ENCODE measurements around the gene C2CD4A.

The C2CD4A gene

DNA sequence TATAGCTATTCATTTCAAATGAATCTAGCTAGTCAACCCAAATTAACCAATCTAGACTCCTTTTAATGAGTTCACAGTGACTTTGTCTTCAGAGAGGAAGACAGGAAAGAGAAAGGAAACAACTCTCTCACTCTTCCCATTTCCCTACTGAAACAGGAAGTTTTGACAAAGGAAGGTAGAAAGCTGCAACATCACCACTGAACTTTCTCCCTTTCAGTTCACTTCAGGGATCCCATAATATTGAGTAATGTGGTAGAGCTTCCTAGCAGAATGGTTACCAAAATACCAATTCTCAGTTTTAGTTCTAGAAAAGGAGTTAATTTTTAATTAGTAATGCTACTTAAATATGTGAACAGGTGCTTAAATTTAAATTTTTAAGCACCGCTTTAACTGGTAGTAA, 14.1 kb upstream of the C2CD4A start:
- intact Hi-C loops (cut with micrococcal nuclease) = no loop called here
- no peak overlapping the region for H3K4me3 Mint-ChIP-seq
- no peaks in the 10 kb centered on the region for H3K27me3 Mint-ChIP-seq
- H3K9me3 Mint-ChIP-seq = no peaks in the 10 kb centered on the region
- H3K27ac Mint-ChIP-seq = no peak overlapping the region
- peaks cover 19% of the 10 kb centered on the region for H3K36me3 Mint-ChIP-seq (ENCODE audit: low read depth)
- peaks cover 60% of the 10 kb centered on the region for H3K4me1 Mint-ChIP-seq (ENCODE audit: low read depth)

GRCh38 chr15:62053439-62054085, 13.2 kb upstream of the C2CD4A start:
- Mint-ChIP-seq H3K27ac (no peak overlapping the region), H3K36me3 (ENCODE audit: low read depth) (peaks cover 19% of the 10 kb centered on the region), H3K4me1 (ENCODE audit: low read depth) (peaks cover 66% of the 10 kb centered on the region), H3K9me3 (no peaks in the 10 kb centered on the region), H3K27me3 (no peaks in the 10 kb centered on the region), H3K4me3 (no peak overlapping the region)
- intact Hi-C loops (cut with micrococcal nuclease) = no loop called here

GRCh38 chr15:62054979-62055378, 11.8 kb upstream of the C2CD4A start:
- H3K9me3 Mint-ChIP-seq = no peaks in the 10 kb centered on the region
- intact Hi-C loops (cut with micrococcal nuclease) = no loop called here
- no peak overlapping the region for H3K4me3 Mint-ChIP-seq
- H3K36me3 Mint-ChIP-seq (ENCODE audit: low read depth) = peaks cover 19% of the 10 kb centered on the region
- no peak overlapping the region for H3K27ac Mint-ChIP-seq
- H3K27me3 Mint-ChIP-seq = no peaks in the 10 kb centered on the region
- peaks cover 66% of the 10 kb centered on the region for H3K4me1 Mint-ChIP-seq (ENCODE audit: low read depth)

DNA sequence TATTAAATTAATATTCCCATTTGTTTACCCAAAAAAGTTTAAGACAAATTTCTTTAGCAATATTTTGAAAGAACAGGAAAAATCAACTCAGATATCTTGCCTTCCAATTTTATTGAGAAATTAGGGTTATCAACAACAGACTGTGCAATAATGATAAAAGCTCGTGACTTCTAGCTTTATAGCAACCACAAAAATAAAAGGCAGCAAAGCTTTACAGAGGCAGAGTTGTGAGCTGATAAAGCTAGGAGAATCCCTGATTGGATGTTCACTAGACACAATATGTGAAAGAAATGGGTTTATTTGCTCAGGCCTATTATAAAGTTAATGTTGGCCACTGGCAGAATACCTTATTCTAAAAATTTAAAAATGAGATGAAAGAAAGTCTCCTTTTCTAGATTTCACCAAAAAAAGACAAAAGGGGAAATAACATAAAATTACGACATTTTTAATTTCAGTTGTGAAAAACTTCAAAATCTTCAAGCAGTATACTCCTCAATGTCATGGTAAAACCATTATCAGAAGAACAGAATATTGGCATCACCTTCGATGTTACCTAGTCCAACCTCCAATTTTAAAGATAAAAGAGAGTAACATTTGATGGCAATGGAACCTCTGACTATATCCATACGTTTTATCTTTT, 9.3 kb upstream of the C2CD4A start:
- no peak overlapping the region for H3K27ac Mint-ChIP-seq
- intact Hi-C loops (cut with micrococcal nuclease) = no loop called here
- H3K4me1 Mint-ChIP-seq (ENCODE audit: low read depth) = peaks cover 73% of the 10 kb centered on the region
- peaks cover 9% of the 10 kb centered on the region for H3K27me3 Mint-ChIP-seq
- H3K4me3 Mint-ChIP-seq = no peak overlapping the region
- no peaks in the 10 kb centered on the region for H3K9me3 Mint-ChIP-seq
- H3K36me3 Mint-ChIP-seq (ENCODE audit: low read depth) = peaks cover 20% of the 10 kb centered on the region

DNA sequence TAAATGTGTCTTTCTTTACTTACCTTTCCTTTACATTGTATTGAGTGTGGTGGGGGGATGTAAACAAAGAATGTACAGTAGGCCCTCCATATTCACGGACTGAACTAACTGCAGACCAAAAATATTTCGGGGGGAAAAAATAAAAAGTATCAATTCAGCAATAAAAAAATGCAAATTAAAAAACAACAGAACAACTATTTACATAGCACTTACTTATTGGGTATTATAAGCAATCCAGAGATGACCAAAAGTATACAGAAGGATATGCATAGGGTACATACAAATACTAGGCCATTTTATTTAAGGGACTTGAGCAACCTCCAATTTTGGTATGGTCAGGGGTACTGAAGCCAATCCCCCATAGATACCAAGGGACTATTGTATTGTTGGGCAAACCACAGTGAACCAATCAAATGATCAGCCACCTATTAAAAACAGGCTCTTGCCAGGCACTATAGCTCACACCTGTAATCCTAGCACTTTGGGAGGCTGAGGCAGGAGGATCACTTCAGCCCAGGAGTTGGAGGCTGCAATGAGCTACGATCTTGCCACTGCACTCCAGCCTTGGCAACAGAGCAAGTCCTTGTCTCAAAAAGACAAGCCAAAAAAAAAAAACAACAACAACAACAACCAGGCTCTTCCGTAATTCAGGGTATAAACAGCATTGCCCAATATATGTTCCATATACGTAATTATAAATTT, 8.3 kb upstream of the C2CD4A start:
- intact Hi-C loops (cut with micrococcal nuclease) = no loop called here
- H3K9me3 Mint-ChIP-seq = no peaks in the 10 kb centered on the region
- H3K27ac Mint-ChIP-seq = no peak overlapping the region
- H3K36me3 Mint-ChIP-seq (ENCODE audit: low read depth) = peaks cover 20% of the 10 kb centered on the region
- peaks cover 63% of the 10 kb centered on the region for H3K4me1 Mint-ChIP-seq (ENCODE audit: low read depth)
- peak overlapping the region; percentile 23 for H3K4me3 Mint-ChIP-seq
- H3K27me3 Mint-ChIP-seq = peaks cover 17% of the 10 kb centered on the region

GRCh38 chr15:62059108-62059815, 7.5 kb upstream of the C2CD4A start:
- Mint-ChIP-seq H3K36me3 (ENCODE audit: low read depth) (peaks cover 20% of the 10 kb centered on the region), H3K4me1 (ENCODE audit: low read depth) (peaks cover 58% of the 10 kb centered on the region), H3K9me3 (no peaks in the 10 kb centered on the region), H3K4me3 (peak overlapping the region; percentile 93), H3K27ac (peak overlapping the region; percentile 95), H3K27me3 (peaks cover 23% of the 10 kb centered on the region)
- intact Hi-C loops (cut with micrococcal nuclease) = no loop called here

- no peaks in the 10 kb centered on the region for H3K9me3 Mint-ChIP-seq
- intact Hi-C loops (cut with micrococcal nuclease) = no loop called here
- peaks cover 20% of the 10 kb centered on the region for H3K36me3 Mint-ChIP-seq (ENCODE audit: low read depth)
- peaks cover 28% of the 10 kb centered on the region for H3K27me3 Mint-ChIP-seq
- H3K4me1 Mint-ChIP-seq (ENCODE audit: low read depth) = peaks cover 53% of the 10 kb centered on the region
- H3K27ac Mint-ChIP-seq = peak overlapping the region; percentile 95
- H3K4me3 Mint-ChIP-seq = peak overlapping the region; percentile 93
Observed at GRCh38 chr15:62059816-62060112, 7.0 kb upstream of the C2CD4A start.

GRCh38 chr15:62060113-62060895, 6.5 kb upstream of the C2CD4A start, which contains the start of gene VPS13C:
TSS of gene VPS13C (minus strand) at chr15:62060447. CDS start at chr15:62060374, 73 bp downstream.
- Mint-ChIP-seq H3K27me3 (peaks cover 32% of the 10 kb centered on the region), H3K27ac (peak within 1 kb of the TSS; percentile 95), H3K36me3 (ENCODE audit: low read depth) (peaks cover 20% of the 10 kb centered on the region), H3K4me1 (ENCODE audit: low read depth) (peaks cover 48% of the 10 kb centered on the region), H3K9me3 (no peaks in the 10 kb centered on the region), H3K4me3 (peak within 1 kb of the TSS; percentile 93)
- intact Hi-C loops (cut with micrococcal nuclease) = no loop called here

- peaks cover 20% of the 10 kb centered on the region for H3K36me3 Mint-ChIP-seq (ENCODE audit: low read depth)
- intact Hi-C loops (cut with micrococcal nuclease) = no loop called here
- peaks cover 34% of the 10 kb centered on the region for H3K27me3 Mint-ChIP-seq
- no peaks in the 10 kb centered on the region for H3K9me3 Mint-ChIP-seq
- peak overlapping the region; percentile 95 for H3K27ac Mint-ChIP-seq
- peak overlapping the region; percentile 93 for H3K4me3 Mint-ChIP-seq
- H3K4me1 Mint-ChIP-seq (ENCODE audit: low read depth) = peaks cover 43% of the 10 kb centered on the region
Observed at GRCh38 chr15:62060896-62061280, 5.9 kb upstream of the C2CD4A start.

DNA sequence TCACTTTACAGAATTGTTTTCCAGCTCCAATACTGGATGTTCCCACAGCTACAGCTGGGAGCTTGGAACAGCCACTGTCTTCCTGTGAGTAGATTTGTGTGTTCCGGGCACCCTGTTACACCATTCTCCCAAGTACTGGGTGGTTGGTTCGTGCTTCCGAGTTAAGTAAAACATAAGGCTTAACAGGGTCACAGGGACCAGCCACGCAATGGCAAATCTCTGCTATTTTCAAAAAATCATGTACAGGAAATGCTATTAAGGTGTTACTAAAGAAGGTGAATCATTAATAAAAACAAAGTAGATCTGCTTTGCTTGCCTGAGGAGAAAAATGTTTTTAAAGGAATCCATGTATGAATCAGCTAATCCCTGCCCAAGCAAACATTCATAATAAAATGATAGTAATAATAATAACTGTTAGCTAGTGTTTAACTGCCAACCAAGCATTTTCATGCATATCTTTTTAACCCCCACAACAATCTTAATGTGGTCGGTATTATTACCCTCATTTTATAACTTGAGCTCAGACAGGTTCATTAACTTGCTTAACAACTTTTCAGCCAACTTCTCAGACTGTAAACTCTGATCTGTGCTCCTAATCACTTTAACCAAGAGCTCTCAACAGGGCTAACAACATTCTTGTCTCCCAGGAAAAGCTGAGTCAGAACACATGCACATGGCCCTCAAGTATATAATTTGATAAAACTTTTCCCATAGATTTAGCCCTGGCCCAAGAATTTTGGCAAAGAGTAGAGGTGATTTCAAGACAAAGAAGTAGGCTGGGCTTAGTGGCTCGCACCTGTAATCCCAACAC, 2.7 kb upstream of the C2CD4A start:
- H3K36me3 Mint-ChIP-seq (ENCODE audit: low read depth) = peaks cover 7% of the 10 kb centered on the region
- H3K4me1 Mint-ChIP-seq (ENCODE audit: low read depth) = peaks cover 37% of the 10 kb centered on the region
- H3K9me3 Mint-ChIP-seq = no peaks in the 10 kb centered on the region
- H3K27ac Mint-ChIP-seq = no peak overlapping the region
- peaks cover 58% of the 10 kb centered on the region for H3K27me3 Mint-ChIP-seq
- intact Hi-C loops (cut with micrococcal nuclease) = no loop called here
- H3K4me3 Mint-ChIP-seq = no peak overlapping the region

- H3K4me1 Mint-ChIP-seq (ENCODE audit: low read depth) = peaks cover 21% of the 10 kb centered on the region
- no peaks in the 10 kb centered on the region for H3K9me3 Mint-ChIP-seq
- peak overlapping the region; percentile 69 for H3K4me3 Mint-ChIP-seq
- intact Hi-C loops (cut with micrococcal nuclease) = loop anchor here (5.0 kb wide), 1 partner anchor 40 kb away; no protein-coding TSS in a partner anchor
- no peak overlapping the region for H3K27ac Mint-ChIP-seq
- H3K27me3 Mint-ChIP-seq = peaks cover 49% of the 10 kb centered on the region
- no peaks in the 10 kb centered on the region for H3K36me3 Mint-ChIP-seq (ENCODE audit: low read depth)
Observed at GRCh38 chr15:62067448-62068044, 769 bp downstream of the C2CD4A start.

- Mint-ChIP-seq H3K27ac (no peak overlapping the region), H3K4me3 (peak overlapping the region; percentile 55), H3K4me1 (ENCODE audit: low read depth) (peaks cover 21% of the 10 kb centered on the region), H3K36me3 (ENCODE audit: low read depth) (no peaks in the 10 kb centered on the region), H3K27me3 (peaks cover 45% of the 10 kb centered on the region), H3K9me3 (no peaks in the 10 kb centered on the region)
- intact Hi-C loops (cut with micrococcal nuclease) = loop anchor here (5.0 kb wide), 1 partner anchor 41 kb away; no protein-coding TSS in a partner anchor
Observed at GRCh38 chr15:62068071-62068809, 1.5 kb downstream of the C2CD4A start.

Data from dendritic cell treated with granulocyte-macrophage colony-stimulating factor and Interleukin-4, amounts not matched to agents 40 ng/mL and 50 ng/mL, for 4 days (primary cell).